LNCAP (cell line): ENCODE measurements around the gene MNDA.

Experiments used
- CTCF ChIP-seq: fragments of 450-650 bp; IDR thresholded peaks from 2 replicates; pipeline ENCODE4 v1.5.1; 2017; ENCODE audit warnings: mild to moderate bottlenecking

The MNDA gene

DNA sequence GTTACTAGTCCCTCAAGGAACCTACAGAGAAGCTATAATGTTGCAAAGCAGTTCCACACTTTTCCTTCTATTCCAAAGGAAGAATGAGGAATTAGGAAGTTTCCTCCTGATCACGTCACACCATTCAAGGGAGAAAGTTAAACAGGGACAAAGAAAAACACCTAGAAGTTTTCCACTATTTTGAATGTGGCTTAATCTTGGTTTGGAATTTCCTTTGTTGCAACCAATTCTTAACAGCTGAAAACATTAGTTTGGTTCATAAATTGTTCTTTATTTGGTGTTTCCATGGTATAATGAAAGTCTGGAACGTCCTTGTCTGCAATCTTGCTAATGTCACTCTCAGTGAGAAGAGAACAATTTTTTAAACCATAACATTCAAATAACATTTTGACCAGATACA is 8.4 kb downstream of the MNDA start:
- TF ChIP-seq CTCF: no peak

- no peak for TF ChIP-seq CTCF
Measured at GRCh38 chr1:158840236-158840635, 9.1 kb downstream of the MNDA start.

DNA sequence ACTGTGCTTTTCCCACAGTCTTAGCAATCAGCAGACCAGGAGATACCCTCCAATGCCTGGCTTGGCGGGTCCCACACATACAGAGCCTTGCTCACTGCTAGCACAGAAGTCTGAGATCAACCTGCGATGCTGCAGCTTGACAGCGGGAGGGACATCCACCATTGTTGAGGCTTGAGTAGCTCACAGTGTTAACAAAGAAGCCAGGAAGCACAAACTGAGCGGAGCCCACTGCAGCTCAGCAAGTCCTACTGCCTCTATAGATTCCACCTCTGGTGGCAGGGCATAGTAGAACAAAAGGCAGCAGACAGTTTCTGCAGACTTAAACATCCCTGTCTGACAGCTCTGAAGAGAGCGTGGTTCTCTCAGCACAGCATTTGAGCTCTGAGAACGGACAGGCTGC is 33.4 kb downstream of the MNDA start:
- no peak for TF ChIP-seq CTCF

DNA sequence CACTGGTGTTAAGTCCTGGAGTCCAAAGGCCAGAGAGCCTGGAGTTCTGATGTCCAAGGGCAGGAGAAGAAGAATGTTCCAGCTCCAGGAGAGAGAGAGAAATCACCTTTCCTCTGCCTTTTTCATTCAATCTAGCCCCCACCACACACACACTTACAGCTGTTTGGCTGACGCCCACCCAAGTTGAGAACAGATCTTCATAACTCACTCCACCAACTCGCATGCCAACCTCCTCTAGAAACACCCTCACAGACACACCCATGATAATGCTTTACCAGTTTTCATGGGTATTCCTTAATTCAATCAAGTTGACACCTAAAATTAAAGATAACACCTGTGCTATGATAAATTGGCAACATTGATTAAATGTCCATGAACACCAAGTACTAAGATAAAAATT is 42.0 kb downstream of the MNDA start:
- TF ChIP-seq CTCF: no peak

GRCh38 chr1:158893654-158894053 is 62.5 kb downstream of the MNDA start:
- TF ChIP-seq CTCF: no peak

DNA sequence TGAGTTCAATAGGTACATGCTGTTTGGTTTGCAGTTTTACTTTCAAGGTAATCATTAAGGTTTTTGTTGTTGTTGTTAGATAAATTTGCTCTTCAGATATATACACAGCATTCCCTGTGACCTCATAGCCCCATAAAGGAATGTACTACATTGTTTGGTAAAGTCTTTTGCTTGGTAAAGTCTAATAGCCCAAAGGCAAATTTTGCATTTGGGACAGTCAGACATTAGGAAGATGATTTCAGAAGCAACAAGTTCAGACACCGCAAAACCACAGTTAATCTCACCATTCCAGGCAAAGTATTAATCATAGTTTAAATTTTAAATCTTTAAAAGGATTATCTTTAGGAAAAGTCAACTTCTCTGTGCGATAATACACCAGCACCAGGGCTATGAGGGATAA is 67.6 kb downstream of the MNDA start:
- TF ChIP-seq CTCF: no peak
